HG02798 (cell line): ENCODE measurements around the gene INPP4A.

Source experiments
- ATAC-seq: cut with Tn5 transposase; IDR thresholded peaks from one replicate; pipeline ENCODE4 v1.9.1; 2021; ENCODE audit warnings: mild to moderate bottlenecking; ENCODE audit not compliant: unreplicated experiment, poor library complexity

Gene INPP4A

GRCh38 chr2:98605076-98605475, 160.4 kb downstream of the INPP4A start:
- ATAC-seq: no peak

DNA sequence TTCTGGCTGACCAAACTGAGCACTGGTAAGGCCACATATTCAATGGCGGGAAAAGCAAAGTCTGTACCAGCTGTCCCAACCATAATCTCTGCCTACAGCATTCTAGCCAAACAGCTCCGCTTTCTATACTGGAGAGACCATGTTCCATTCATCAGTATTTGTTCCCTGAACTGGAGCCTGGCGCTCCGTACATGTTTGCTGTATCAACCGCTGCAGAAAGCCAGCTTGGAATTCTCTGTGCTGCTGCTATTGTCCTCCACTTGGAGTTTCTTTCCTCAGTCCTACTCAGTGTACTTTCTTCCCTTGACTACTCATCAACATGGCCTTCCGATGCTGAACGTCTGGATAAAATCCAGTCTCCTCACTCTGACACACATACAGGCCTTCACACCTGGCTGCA, 161.8 kb downstream of the INPP4A start:
- no peak for ATAC-seq

GRCh38 chr2:98607104-98607503, 162.4 kb downstream of the INPP4A start:
- ATAC-seq: no peak

DNA sequence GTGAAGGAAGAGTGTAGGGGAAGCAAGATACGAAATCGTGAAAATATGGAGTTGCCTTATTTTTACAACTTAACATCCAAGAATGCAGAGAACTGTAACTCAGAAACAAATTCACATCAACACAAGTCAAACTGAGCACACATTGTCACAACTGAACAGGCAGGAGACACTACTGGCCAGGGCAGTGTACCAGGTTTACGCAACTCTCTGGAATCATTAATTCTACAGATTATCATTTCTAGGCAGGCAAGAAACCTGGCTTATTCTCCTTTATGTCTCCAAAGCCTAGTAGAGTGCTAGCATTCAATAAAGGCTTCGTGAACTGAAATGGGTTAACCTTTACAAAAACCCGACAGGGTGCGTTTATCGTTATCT, 163.1 kb downstream of the INPP4A start:
- ATAC-seq: no peak

GRCh38 chr2:98608116-98608961, 163.7 kb downstream of the INPP4A start, which contains the start of the genes COA5 and UNC50:
Gene COA5, minus strand, starts transcription at chr2:98608512. Its CDS starts 107 bp downstream, at chr2:98608405.
Gene UNC50, plus strand, starts transcription at chr2:98608589. Its CDS starts 1,171 bp downstream, at chr2:98609760.
- ATAC-seq: peak; percentile 95

DNA sequence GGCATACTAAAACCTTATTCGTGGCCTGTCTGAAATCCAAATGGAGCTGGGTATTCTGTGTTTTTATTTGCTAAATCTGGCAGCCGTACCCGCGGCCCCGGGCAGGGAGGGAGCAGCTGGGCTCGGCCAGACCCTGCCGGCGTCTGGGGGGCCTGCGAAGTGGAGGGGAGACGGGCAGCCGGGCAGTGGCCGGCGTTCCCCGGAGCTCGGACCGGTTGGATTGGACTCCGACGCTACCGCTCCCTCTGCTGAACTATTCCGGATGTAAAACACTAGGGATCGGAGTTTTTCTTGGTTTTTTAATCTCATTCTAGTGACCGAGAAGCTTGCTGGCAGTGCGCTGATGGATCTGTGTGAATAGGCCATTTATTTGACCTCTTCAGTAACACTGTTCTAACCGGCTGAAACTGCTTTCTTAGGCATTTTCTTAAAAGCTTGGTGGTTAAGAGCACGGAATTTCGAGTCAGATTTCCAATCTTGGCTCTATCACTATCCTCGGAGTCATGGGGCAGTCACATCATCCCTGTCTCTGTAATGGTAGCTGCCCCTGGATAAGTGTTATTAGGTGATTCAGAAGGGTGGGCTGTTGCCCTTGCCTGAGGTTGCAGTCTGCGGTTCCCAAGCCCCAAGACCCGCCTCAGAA, 164.4 kb downstream of the INPP4A start:
- ATAC-seq: no peak

- no peak for ATAC-seq
Observed at GRCh38 chr2:98614024-98614739, 169.5 kb downstream of the INPP4A start.

DNA sequence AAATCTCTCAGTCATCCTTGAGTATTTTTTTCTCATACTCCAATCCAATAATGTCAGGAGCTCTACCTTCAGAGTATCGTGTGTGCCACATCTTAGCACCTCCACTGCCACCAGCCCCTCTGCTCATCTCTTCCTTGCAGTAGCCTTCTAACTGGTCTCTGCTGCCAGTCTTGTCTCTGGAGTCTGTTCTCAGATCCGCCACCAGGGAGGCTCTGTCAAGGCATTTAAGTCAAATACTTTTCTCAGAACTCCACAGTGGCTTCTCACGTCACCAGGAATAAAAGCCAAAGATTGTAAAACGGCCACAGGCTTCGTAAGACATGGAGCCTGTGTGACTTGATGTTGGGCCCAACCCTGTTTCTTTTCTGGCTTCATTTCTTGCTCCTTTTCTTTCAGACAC, 170.8 kb downstream of the INPP4A start:
- no peak for ATAC-seq

GRCh38 chr2:98617149-98617548, 172.5 kb downstream of the INPP4A start:
- ATAC-seq: no peak

DNA sequence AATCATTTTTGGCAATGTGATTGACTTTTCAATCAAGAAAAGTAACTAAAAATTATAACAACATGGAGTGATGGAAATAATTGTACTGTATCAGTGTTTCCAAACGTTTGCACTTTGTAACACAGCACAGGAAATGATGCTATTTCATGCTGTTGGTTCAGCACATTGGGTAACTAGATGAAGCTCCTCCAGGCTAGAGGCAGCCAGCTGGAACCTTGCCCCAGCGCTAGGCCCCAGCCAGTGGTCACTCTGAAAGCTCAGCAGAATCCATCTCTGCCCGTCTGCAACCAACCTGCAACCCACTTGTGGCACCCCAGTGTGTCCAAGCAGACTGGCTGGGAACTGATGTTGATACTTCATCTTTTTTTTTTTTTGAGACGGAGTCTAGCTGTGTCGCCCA, 179.0 kb downstream of the INPP4A start:
- no peak for ATAC-seq

DNA sequence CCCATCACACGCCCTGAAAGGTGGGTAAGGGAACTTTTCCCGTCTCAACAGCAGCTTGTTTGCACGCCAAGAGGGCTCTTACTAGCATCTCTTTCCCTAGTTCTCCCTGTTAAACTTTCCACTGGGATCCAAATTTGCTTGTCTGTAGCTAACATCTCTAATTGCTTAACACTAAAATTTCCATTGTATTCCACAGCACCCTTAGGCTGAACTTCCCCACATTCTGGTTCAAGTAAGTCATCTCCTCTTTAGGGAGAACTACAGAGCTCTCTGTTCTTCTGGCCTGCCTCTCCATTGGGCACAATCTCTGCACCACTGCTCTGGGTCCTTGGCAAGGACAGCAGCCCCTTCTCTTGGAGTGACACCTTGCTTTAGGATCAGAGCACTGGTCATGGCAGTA, 187.7 kb downstream of the INPP4A start:
- no peak for ATAC-seq

DNA sequence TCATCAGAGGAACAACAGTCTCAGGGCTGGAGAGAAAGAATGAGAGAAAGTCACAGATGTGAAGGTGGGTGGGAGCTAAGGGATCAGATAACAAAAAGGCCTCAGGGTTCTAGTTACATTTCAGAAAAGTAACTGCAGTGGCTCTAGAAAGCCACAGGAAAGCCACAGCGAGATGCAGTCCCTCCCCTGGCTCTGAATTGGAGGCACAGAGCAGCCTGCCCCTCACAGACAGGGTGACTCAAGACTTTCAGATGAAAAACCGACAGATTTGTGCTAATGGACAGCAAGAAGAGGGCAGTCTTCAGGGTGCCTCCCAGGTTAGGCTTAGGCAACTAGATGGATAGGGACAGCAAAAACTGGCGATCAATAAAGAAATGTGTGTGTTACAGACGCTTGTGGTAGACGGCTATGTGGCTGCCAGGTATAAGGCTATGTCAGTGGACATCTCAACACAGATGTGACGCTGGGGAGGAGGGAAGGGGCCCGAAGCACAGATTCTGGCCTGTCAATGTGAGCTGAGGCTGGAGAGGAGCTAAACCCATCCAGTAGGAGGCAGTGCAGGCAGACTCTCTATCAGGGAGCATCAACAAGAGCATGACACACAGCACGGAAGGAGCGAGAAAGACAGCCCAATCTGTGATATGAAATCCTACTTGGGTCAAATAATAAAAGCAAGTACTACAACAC, 189.9 kb downstream of the INPP4A start:
- ATAC-seq: no peak

DNA sequence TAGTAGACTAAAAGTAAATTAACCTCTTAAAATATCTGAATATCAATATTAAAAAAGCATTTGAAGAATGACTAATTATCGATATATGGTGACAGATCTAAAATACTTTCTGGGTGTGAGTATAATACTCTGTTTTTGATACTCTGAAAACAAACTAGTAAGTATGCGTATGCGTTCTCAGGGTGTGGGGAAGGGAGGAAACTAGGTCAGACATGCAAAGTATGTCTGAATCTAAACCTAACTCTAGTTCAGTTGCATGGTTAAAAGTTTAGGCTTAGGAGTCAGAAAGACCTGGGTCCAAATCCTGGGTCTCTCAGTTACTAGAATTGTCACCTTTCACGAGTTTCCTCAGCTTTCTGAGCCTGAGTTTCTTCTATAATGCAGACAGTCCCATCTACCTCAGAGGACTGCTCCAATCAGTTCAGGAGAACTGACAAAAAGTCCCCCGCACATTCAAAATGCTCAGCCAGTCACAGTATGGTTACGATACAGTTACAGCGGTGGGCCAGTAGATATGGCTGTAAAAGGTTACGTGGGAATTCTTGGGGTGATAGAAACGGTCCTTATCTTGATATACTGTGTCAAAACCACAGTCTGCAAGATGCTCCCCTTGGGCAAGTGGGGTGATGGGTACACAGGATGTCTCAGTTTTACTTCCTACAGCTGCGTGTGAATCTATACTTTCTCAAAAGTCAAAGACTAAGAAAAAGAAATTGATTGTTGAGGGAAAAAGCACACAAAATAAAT, 192.9 kb downstream of the INPP4A start:
- ATAC-seq: no peak

GRCh38 chr2:98643496-98644100, 198.9 kb downstream of the INPP4A start:
- ATAC-seq: no peak
